Activated CD4-positive, alpha-beta T cell treated with anti-CD3 and anti-CD28 coated beads, Interleukin-2, amount 10 ng/mL, durations not matched to agents 7 days and 5 days (primary cell): ENCODE data around the gene OR1M1. TPM values are rescaled to one million over a fixed set of nuclear protein-coding genes. Genes with fewer than 3 reads are reported as not detected.
"Not testable (repeated sequence)": the region's sequence is repeated elsewhere in the genome, so short reads cannot be mapped to it uniquely, and the experiment has no call there.

Source experiments
- CTCF ChIA-PET: fragments of 350-600 bp; sonication (Branson Sonifier 250); formaldehyde crosslinking; loops from one replicate; lab custom pipeline; 2021; ENCODE audit warnings: antibody characterized with exemption; lab: Charles Lee
- POLR2A ChIA-PET: fragments of 350-600 bp; sonication (Branson Sonifier 250); formaldehyde crosslinking; loops from one replicate; lab custom pipeline; 2021; ENCODE audit warnings: antibody characterized with exemption; lab: Charles Lee
- DNase-seq: peaks from one replicate; pipeline ENCODE4 v3.0.0-alpha.2; 2020
- H3K27ac Mint-ChIP-seq: one replicate; pipeline ENCODE4 v1.8.0; 2021; ENCODE audit warnings: mild to moderate bottlenecking, moderate library complexity, mixed read lengths
- H3K27me3 Mint-ChIP-seq: one replicate; pipeline ENCODE4 v1.8.0; 2021; ENCODE audit warnings: mixed read lengths
- H3K36me3 Mint-ChIP-seq: one replicate; pipeline ENCODE4 v1.8.0; 2021; ENCODE audit warnings: low read depth, mixed read lengths
- H3K4me1 Mint-ChIP-seq: one replicate; pipeline ENCODE4 v1.8.0; 2021; ENCODE audit warnings: mixed read lengths
- H3K4me3 Mint-ChIP-seq: one replicate; pipeline ENCODE4 v1.8.0; 2021; ENCODE audit warnings: mild to moderate bottlenecking, moderate library complexity, mixed read lengths
- H3K9me3 Mint-ChIP-seq: one replicate; pipeline ENCODE4 v1.8.0; 2021; ENCODE audit warnings: mixed read lengths
- total RNA-seq, 2 experiments: library from RNA; stranded (reverse); gene quantifications; one replicate each; pipeline ENCODE4 v1.2.3, GENCODE V29; 2021

The OR1M1 gene
- total RNA-seq, 2 experiments from 2014 or later, result not detected

DNA sequence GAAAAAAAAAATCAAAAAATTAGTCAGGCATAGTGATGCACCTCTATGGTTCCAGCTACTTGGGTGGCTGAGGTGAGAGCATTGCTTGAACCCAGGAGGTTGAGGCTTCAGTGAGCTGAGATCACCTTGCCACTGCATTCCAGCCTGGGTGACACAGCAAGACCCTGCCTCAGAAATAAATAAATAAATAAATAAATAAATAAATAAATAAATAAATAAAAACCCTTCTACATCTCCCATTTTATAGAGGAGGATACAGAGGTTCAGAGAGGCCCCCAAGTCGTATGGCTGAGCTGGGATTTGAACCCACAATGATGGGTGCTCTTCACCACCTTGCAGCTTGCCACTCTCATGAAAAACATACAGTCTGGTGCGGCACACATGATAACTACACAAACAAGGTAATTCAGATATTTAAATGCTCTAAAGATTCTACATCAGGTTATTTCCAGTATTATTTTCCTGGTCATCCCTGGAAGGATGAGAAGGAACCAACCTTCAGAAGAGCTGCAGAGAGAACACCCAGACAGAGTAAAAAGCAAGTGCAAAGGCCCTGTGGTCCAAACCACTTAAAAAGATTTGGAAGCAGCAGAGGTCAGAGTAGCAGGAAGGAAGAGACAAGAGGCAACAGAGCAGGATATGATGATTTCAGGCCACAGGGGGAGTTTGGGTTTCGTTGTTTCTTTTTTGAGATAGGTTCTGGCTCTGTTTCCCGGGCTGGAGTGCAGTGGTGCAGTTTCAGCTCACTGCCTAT is 29.2 kb upstream of the OR1M1 start:
- no peaks in the 10 kb centered on the region for H3K27me3 Mint-ChIP-seq

DNA sequence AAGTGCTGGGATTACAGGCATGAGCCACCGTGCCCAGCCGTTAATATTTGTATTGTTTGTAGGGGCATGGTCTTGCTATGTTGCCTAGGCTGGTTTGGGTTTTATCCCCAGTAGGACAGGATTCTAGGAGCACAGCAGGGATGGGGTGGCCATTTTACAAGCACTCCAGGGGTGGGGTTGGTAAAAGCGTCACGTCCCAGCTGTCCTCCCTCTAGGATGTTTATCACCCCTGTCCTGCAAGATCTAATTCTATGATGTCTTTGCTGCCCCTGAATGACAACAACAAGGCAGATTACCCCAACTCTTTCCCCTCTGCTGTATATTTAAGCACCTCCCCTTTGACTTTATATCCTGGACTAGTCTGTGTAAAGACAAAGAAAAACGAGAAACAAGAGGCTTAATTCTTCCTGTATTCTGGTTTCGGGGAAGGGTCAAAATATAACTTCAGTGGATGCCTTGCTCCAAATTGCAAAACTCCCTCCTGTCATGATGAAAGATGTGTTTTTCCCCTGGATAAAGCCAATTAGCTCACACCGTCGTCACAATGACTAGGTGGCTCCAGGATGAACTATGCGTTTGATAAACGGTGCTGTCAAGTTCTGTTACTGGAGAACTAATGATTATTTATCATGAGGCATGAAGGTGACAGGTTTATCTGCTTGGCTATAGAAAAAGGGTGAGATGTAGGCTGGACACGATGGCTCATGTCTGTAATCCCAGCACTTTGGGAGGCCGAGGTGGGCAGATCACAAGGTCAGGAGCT is 27.8 kb upstream of the OR1M1 start:
- H3K4me3 Mint-ChIP-seq, result no peak overlapping the region
- no peak overlapping the region for H3K27ac Mint-ChIP-seq
- ChIA-PET POLR2A (no interaction called here), CTCF (no interaction called here)
- H3K4me1 Mint-ChIP-seq, result peaks cover 3% of the 10 kb centered on the region
- no peak for DNase-seq
- no peaks in the 10 kb centered on the region for H3K27me3 Mint-ChIP-seq
- no peaks in the 10 kb centered on the region for H3K9me3 Mint-ChIP-seq
- no peaks in the 10 kb centered on the region for H3K36me3 Mint-ChIP-seq

More for the DNA sequence above, 29.2 kb upstream of the OR1M1 start:
- Mint-ChIP-seq H3K36me3 (no peaks in the 10 kb centered on the region), H3K9me3 (no peaks in the 10 kb centered on the region), H3K27ac (no peak overlapping the region), H3K4me3 (no peak overlapping the region), H3K4me1 (peaks cover 3% of the 10 kb centered on the region)
- CTCF ChIA-PET, result no interaction called here
- DNase-seq, result no peak
- POLR2A ChIA-PET, result no interaction called here

DNA sequence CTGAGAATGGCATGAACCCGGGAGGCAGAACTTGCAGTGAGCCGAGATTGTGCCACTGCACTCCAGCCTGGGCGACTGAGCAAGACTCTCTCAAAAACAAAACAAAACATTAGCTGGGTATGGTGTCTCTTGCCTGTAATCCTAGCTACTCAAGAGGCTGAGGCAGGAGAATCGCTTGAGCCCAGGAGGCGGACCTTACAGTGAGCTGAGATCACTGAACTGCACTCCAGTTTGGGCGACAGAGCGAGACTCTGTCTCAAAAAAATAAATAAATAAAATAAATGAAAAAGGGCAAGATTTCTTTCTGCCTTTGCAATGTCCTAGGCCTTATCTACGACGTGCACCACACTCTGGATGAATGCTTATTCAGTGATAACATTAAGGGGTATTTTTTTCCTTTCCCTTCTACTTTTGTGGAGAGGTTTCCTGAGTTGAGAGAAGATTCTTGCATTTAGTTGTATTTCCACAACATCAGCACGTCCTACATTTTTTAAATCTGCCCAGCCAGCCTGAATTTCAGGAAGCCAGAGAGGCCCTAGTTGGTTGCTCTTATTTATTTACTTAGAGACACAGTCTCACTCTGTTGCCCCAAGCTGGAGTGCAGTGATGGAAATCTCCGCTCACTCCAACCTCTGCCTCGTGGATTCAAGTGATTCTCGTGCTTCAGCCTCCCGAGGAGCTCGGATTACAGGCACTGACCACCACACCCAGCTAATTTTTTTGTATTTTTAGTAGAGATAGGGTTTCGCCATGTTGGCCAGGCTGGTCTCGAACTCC is 26.1 kb upstream of the OR1M1 start:
- Mint-ChIP-seq H3K4me3 (no peak overlapping the region), H3K9me3 (no peaks in the 10 kb centered on the region), H3K27me3 (no peaks in the 10 kb centered on the region), H3K4me1 (peaks cover 3% of the 10 kb centered on the region), H3K27ac (no peak overlapping the region), H3K36me3 (no peaks in the 10 kb centered on the region)
- ChIA-PET CTCF (no interaction called here), POLR2A (no interaction called here)
- no peak for DNase-seq

GRCh38 chr19:9061879-9062278 is 25.0 kb upstream of the OR1M1 start:
- H3K9me3 Mint-ChIP-seq, result no peaks in the 10 kb centered on the region
- no peak overlapping the region for H3K4me3 Mint-ChIP-seq
- no peak for DNase-seq
- no peaks in the 10 kb centered on the region for H3K27me3 Mint-ChIP-seq
- H3K27ac Mint-ChIP-seq, result no peak overlapping the region
- ChIA-PET POLR2A (no interaction called here), CTCF (interaction anchor here (0.6 kb wide), 1 partner anchor 932 kb away, joined by 5 read pairs; no protein-coding TSS in a partner anchor)
- peaks cover 3% of the 10 kb centered on the region for H3K4me1 Mint-ChIP-seq
- no peaks in the 10 kb centered on the region for H3K36me3 Mint-ChIP-seq

GRCh38 chr19:9065457-9066014 is 21.3 kb upstream of the OR1M1 start:
- ChIA-PET CTCF (no interaction called here), POLR2A (no interaction called here)
- H3K4me1 Mint-ChIP-seq, result no peaks in the 10 kb centered on the region
- H3K36me3 Mint-ChIP-seq, result no peaks in the 10 kb centered on the region
- H3K4me3 Mint-ChIP-seq, result no peak overlapping the region
- DNase-seq, result no peak
- no peaks in the 10 kb centered on the region for H3K27me3 Mint-ChIP-seq
- H3K27ac Mint-ChIP-seq, result no peak overlapping the region
- H3K9me3 Mint-ChIP-seq, result no peaks in the 10 kb centered on the region

DNA sequence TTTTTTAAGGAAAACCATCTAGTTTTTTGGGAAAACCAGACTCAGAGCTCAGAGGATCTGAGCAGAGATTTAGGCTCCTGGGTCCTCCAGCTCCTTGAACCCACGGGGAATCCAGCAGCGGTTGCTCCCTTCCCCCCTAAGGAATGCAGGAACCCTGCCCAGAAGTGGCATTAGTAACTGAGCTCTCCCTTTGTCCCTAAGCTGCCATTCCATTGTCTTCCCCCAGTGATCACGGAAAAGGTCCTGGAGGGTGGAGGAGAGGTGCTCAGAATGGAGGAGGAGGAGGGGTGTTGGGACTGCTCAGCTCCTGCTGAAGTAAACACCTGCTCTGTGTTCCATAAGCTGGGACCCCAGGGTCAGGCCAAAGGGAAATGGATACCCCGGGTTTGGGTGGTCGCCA is 16.8 kb upstream of the OR1M1 start:
- ChIA-PET CTCF (no interaction called here), POLR2A (no interaction called here)
- H3K9me3 Mint-ChIP-seq, result no peaks in the 10 kb centered on the region

DNA sequence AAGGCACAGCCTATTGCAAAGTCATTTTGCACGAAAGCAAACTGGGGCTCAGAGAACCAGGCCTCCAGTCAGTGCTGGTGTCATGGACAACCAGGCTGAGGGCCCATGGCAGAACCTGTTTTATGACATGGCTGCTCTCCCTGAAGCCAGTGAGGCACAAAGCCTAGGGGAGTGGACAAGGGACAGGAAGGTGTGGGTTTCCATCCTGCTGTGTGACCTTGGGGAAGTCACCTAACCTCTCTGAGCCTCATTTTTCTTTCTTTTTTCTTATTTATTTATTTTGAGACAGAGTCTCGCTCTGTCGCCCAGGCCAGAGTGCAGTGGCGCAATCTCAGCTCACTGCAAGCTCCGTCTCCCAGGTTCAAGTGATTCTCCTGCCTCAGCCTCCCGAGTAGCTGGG is 15.1 kb upstream of the OR1M1 start:
- DNase-seq, H3K4me1 Mint-ChIP-seq, H3K27me3 Mint-ChIP-seq, CTCF ChIA-PET, H3K9me3 Mint-ChIP-seq, H3K4me3 Mint-ChIP-seq, H3K36me3 Mint-ChIP-seq, POLR2A ChIA-PET, H3K27ac Mint-ChIP-seq: not testable (repeated sequence)

More for the DNA sequence above, 16.8 kb upstream of the OR1M1 start:
- H3K36me3 Mint-ChIP-seq, result no peaks in the 10 kb centered on the region
- no peak for DNase-seq
- H3K4me3 Mint-ChIP-seq, result no peak overlapping the region
- no peak overlapping the region for H3K27ac Mint-ChIP-seq
- no peaks in the 10 kb centered on the region for H3K4me1 Mint-ChIP-seq
- no peaks in the 10 kb centered on the region for H3K27me3 Mint-ChIP-seq

DNA sequence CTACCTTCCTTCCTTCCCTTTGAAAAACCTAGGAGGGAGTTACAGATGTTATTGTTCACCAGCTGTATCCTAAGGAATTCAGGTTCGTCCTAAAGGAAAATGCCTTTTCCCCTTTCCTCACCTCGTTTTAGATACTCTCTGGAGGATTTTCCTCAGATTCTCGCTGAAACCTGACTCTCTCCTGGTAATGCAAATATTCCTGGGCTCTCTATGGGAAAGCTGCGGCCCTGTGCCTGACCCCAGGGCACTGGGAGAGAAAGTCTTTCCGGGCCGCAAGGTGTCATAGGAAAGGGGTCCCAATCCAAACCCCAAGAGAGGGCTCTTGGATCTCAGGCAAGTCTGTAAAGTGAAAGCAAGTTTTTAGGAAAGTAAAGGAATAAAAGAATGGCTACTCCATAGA is 13.1 kb upstream of the OR1M1 start:
- no peaks in the 10 kb centered on the region for H3K36me3 Mint-ChIP-seq
- no peak overlapping the region for H3K27ac Mint-ChIP-seq
- no peak for DNase-seq
- no peaks in the 10 kb centered on the region for H3K9me3 Mint-ChIP-seq
- no peak overlapping the region for H3K4me3 Mint-ChIP-seq
- ChIA-PET POLR2A (no interaction called here), CTCF (no interaction called here)
- H3K4me1 Mint-ChIP-seq, result no peaks in the 10 kb centered on the region
- no peaks in the 10 kb centered on the region for H3K27me3 Mint-ChIP-seq

- CTCF ChIA-PET, result no interaction called here
- no peak for DNase-seq
- POLR2A ChIA-PET, result no interaction called here
Observed at GRCh38 chr19:9075064-9075949, 11.6 kb upstream of the OR1M1 start.

DNA sequence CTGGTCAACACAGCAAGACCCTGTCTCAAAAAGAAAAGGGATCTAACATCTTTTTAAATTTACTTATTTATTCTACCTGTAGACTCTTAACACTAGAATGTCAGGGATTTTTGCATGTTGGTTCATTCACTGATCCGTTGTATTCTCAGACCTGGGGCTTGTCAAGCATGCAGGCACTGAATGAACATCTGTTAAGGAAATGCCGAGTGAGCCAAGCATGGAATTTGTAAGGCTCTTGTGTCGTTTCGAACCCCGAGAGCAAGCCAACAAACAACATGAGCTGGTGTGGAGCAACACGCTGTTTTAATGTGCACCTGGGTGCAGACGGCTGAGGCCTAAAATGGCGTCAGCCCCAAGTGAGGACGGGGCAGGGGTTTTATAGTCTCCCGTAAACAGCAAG is 10.0 kb upstream of the OR1M1 start:
- no peak for DNase-seq
- H3K27ac Mint-ChIP-seq, result no peak overlapping the region
- CTCF ChIA-PET, result no interaction called here

More at GRCh38 chr19:9075064-9075949, 11.6 kb upstream of the OR1M1 start:
- Mint-ChIP-seq H3K27me3 (no peaks in the 10 kb centered on the region), H3K4me1 (peaks cover 4% of the 10 kb centered on the region), H3K36me3 (no peaks in the 10 kb centered on the region), H3K9me3 (no peaks in the 10 kb centered on the region), H3K4me3 (no peak overlapping the region), H3K27ac (no peak overlapping the region)

DNA sequence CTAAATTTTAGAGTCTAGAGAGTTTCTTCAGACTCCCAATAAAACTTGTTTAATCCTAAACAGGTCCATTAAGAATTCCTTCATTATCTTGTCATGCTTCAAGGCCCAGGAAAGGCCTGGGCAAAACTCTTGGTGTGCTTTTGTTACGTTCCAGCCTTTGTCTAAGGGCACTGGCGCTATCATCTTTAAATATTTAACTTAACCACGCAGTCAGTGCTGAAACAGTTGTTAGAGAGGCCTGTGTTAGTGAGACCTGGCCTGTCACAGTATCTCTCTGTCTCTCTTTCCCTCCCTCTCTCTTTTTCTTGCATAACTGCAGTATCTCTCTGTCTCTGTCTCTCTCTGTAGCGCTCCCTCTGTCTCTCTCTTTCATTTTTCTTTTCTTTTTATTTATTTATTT is 8.2 kb upstream of the OR1M1 start:
- H3K27me3 Mint-ChIP-seq, result no peaks in the 10 kb centered on the region
- DNase-seq, result no peak
- POLR2A ChIA-PET, result no interaction called here
- peaks cover 4% of the 10 kb centered on the region for H3K4me1 Mint-ChIP-seq
- H3K4me3 Mint-ChIP-seq, result no peak overlapping the region
- no peak overlapping the region for H3K27ac Mint-ChIP-seq
- H3K9me3 Mint-ChIP-seq, result no peaks in the 10 kb centered on the region
- H3K36me3 Mint-ChIP-seq, result no peaks in the 10 kb centered on the region
- CTCF ChIA-PET, result no interaction called here

More for the DNA sequence above, 10.0 kb upstream of the OR1M1 start:
- H3K36me3 Mint-ChIP-seq, result no peaks in the 10 kb centered on the region
- H3K4me3 Mint-ChIP-seq, result no peak overlapping the region
- no peaks in the 10 kb centered on the region for H3K9me3 Mint-ChIP-seq
- POLR2A ChIA-PET, result no interaction called here
- peaks cover 4% of the 10 kb centered on the region for H3K4me1 Mint-ChIP-seq
- no peaks in the 10 kb centered on the region for H3K27me3 Mint-ChIP-seq

GRCh38 chr19:9107375-9107774 is 20.5 kb downstream of the OR1M1 start, which contains the start of gene OR7G2:
TSS of gene OR7G2 (minus strand) at chr19:9107475. CDS start at chr19:9103243, 4,232 bp downstream.
- Mint-ChIP-seq H3K36me3 (no peaks in the 10 kb centered on the region), H3K9me3 (no peaks in the 10 kb centered on the region), H3K4me3 (no peak within 1 kb of the TSS), H3K4me1 (no peaks in the 10 kb centered on the region), H3K27ac (no peak within 1 kb of the TSS), H3K27me3 (no peaks in the 10 kb centered on the region)
- no peak for DNase-seq
- CTCF ChIA-PET, result no interaction called here
- POLR2A ChIA-PET, result no interaction called here
